HG03159 (cell line): ENCODE measurements around the gene KCNIP3.
"Not testable (repeated sequence)": the region's sequence is repeated elsewhere in the genome, so short reads cannot be mapped to it uniquely, and the experiment has no call there.

Experiments
- ATAC-seq: cut with Tn5 transposase; IDR thresholded peaks from one replicate; pipeline ENCODE4 v1.9.1; 2021; ENCODE audit warnings: mild to moderate bottlenecking, moderate library complexity; ENCODE audit not compliant: unreplicated experiment

The KCNIP3 gene

GRCh38 chr2:95296880-95297487 is at the start of gene KCNIP3:
KCNIP3 (plus strand) TSS chr2:95297347; CDS start chr2:95297439, 92 bp downstream.
- no peak for ATAC-seq

DNA sequence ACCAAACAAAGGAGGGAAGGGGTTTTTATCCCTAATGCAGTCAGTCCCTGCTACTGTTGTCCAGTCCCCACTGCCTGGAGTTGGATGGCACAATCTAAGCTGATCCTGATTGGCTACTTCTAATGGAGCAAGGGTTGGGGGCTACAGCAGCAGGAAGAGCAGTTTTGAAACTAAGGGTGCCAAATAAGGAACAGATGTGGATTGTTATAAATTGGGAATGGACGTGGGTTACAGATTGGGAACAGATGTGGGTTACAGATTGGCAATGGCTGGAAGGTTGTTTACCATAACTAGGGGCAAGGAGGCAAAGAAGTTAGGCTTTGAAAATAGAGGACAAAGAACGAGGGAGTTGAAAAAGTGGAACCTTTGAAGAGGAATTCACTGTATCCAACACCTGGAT is 38.9 kb upstream of the KCNIP3 start:
- ATAC-seq: no peak

GRCh38 chr2:95260028-95261023 is 36.8 kb upstream of the KCNIP3 start:
- ATAC-seq: no peak

GRCh38 chr2:95261602-95262001 is 35.5 kb upstream of the KCNIP3 start:
- no peak for ATAC-seq

DNA sequence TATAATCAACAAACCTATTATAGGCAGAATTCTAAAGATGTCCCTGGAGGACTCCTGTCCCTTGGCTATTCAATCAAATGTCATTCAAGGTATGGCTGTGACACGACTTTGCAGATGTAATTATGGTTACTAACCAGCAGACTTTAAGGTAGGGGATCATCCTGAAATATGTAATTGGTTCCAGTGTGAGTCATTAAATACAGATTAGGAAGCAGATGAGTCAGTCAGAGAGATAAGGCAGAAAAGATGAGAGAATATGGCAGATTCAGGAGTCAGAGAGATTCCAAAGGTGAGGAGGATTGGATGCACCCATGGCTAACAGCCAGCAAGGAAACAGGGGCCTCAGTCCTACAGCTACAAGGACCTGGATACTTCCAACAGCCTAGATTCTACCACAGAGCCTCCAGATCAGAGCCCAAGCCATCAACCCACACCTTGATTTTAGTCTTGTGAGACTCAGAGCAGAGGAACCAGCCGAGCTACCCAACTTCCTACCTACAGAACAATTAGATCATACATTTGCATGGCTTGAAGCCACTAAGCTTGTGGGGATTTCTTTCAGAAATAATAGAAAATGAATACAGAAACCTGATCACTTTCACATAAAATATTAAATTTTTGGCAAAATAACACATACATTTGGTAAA is 34.1 kb upstream of the KCNIP3 start:
- no peak for ATAC-seq

- ATAC-seq: no peak
Measured at GRCh38 chr2:95264624-95265023, 32.5 kb upstream of the KCNIP3 start.

DNA sequence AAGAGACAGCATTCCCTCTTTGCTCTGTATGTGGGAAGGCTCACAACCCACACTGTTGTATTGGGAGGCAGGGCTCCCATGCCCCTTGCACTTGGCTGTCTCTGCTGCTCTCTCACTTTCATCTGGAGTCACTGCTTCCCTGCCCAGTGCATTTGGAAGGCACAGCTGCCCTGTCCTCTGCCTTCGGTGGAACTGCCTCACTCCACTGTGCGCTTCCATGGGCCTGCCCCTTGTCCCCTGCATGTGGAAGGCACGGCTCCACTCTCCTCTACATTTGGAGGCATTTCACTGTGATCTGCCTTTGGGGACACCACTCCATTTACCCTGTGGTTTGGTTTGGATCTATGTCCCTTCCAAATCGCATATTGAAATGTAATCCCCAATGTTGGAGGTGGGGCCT is 32.0 kb upstream of the KCNIP3 start:
- no peak for ATAC-seq

DNA sequence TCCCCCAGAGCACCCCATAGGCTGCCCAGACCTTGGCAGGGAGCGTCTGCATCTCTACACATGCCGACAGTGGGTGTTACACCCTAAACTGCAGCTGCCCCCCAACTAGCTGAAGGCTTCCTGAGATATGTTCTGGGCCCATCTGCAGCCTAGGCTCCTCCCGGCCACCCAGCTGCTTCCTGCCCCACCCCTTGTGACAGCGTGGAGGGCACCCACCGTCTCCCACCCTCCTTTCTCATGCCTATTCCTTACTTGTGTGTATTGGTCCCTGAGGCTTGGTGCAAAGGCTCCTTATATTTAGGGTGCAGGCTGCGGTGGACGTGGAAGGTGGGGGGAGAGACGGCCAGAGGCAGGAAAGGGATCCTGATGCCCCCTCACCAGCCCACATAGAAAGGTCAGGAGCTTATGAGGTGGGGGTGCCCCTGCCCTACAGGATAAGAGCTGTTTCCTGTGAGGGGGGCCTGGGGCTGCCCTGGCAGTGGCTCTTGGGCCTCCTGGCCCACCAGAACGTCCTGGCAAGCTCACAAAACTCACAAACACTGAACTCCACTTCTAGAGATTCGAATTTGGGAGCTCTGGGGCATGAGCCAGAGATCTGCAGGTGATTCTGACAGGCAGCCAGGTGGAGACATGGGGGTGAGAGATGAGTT is 30.2 kb upstream of the KCNIP3 start:
- no peak for ATAC-seq

- no peak for ATAC-seq
Measured at GRCh38 chr2:95267458-95268210, 29.5 kb upstream of the KCNIP3 start.

- no peak for ATAC-seq
Measured at GRCh38 chr2:95268211-95269035, 28.7 kb upstream of the KCNIP3 start.

DNA sequence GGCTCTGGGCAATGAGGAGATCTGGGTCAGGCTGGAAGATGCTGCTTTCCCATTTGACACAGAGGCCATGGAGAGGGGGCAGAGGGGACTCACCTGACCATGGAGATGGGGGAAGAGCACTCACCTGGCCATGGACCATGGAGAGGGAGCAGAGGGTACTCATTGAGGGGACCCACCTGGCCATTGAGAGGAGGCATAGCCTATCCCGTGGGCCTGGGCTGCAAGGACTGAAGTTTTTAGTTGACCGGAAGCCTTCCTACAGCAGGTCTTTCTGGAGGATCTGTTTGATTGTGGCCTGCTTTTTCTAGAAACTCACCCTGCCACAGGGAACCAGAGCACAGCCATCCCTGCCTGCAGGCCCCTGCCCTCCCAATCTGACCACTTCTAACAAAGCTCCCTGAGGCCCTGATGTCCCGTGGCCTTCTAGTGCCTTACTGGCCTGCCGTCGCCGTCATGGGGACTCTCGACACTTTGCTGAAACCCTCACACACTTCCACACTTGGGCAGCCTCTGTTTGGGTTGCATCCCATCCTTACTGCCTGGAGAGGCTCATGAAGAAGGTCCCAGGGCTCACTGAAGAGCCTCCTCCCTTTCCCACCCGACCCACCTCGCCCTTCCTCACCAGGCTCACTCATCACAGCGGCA is 28.0 kb upstream of the KCNIP3 start:
- ATAC-seq: no peak

GRCh38 chr2:95269745-95270144 is 27.4 kb upstream of the KCNIP3 start:
- not testable (repeated sequence) for ATAC-seq

- ATAC-seq: no peak
Measured at GRCh38 chr2:95270541-95271081, 26.5 kb upstream of the KCNIP3 start.

DNA sequence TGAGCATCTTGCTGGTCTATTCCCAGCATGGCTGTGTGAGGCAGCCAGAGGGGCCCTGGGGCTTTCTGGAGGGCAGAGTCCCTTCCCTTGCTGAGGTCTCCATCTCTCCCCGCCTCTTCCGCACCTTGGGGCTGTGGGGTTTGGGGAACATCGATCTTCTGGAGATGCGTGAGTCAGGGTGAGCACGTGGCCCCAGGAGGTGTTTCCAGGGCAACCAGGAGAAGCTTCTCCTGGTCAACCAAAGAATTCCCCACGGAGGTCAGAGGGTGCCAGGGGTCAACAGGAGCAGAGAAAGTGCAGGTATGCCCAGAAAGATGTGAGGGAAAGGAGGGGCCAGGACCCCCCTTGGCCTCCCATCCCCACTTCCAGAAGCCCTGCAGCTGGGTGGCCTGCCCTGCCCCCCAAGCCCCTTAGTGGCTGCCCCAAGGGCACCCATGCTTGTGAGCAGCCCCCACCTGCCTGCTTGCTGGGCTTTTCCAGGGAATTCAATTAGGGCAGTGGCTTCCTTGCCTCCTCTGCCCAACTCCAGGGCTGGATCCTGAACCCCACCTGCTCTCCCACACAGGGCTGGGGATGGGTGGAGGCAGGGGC is 25.7 kb upstream of the KCNIP3 start:
- no peak for ATAC-seq

DNA sequence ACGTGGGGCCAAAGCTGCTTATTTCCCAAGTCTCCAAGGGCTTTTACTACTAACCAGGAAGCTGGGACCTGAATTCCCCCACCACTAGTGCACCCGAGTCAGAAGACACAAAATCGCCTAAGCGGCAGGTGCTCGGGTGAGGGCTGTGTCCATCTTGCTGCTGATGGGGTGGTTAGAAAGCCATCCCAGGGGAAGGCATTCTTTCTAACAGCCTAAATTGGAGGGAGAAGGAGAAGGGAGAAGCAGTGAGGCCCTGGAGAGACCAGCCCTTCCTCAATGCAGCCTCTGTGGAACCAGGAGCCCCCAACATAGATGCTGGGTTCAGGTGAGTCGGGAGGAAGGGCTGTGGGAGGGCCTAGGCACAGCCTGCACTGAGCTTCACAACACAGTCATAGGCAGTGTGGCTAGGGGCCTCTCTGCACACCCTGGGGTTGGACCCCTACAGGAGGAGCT is 24.8 kb upstream of the KCNIP3 start:
- ATAC-seq: no peak

- no peak for ATAC-seq
Measured at GRCh38 chr2:95272781-95273180, 24.4 kb upstream of the KCNIP3 start.

GRCh38 chr2:95273566-95274290 is 23.4 kb upstream of the KCNIP3 start:
- no peak for ATAC-seq
